GM20000 (cell line): Measurements from ENCODE around the gene DACT3.
A peak's percentile ranks its signal among the peaks of the same experiment; 100 is the strongest.

Experiments used
- DNase-seq: peaks from one replicate; pipeline ENCODE4 v3.0.0; 2012; ENCODE audit warnings: low spot score
- TF ChIP-seq, protein P1 (sequence below): IDR thresholded peaks from 2 replicates; pipeline ENCODE4 v1.5.1; 2012; ENCODE audit warnings: mild to moderate bottlenecking, control low read depth; ENCODE audit errors: extremely low read depth, missing control alignments

DACT3 gene

DNA sequence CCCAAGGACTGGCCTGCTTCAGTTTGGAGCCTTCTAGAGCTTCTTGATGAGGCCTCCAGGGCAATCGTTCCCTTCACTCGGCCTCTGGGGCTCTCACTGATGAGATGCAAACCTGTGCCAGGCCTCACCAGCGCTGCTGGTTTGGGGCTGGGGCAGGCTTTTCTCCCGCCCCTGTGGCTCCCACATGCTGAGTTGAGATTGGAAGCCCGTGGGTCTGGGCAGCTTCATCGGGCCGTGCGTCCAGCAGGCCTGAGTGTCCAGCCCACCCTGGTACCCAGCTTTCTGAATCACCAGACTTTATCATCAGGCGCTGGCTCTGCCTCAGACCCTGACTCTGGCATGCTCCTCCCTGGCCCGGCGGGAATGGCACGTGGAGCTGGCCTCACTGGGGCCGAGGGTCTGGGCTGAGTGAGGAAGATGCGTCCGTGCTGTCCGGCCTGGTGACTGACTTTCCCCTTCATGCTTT, 55.6 kb downstream of the DACT3 start:
- TF ChIP-seq, protein P1, sequence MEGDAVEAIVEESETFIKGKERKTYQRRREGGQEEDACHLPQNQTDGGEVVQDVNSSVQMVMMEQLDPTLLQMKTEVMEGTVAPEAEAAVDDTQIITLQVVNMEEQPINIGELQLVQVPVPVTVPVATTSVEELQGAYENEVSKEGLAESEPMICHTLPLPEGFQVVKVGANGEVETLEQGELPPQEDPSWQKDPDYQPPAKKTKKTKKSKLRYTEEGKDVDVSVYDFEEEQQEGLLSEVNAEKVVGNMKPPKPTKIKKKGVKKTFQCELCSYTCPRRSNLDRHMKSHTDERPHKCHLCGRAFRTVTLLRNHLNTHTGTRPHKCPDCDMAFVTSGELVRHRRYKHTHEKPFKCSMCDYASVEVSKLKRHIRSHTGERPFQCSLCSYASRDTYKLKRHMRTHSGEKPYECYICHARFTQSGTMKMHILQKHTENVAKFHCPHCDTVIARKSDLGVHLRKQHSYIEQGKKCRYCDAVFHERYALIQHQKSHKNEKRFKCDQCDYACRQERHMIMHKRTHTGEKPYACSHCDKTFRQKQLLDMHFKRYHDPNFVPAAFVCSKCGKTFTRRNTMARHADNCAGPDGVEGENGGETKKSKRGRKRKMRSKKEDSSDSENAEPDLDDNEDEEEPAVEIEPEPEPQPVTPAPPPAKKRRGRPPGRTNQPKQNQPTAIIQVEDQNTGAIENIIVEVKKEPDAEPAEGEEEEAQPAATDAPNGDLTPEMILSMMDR: no peak
- no peak for DNase-seq

DNA sequence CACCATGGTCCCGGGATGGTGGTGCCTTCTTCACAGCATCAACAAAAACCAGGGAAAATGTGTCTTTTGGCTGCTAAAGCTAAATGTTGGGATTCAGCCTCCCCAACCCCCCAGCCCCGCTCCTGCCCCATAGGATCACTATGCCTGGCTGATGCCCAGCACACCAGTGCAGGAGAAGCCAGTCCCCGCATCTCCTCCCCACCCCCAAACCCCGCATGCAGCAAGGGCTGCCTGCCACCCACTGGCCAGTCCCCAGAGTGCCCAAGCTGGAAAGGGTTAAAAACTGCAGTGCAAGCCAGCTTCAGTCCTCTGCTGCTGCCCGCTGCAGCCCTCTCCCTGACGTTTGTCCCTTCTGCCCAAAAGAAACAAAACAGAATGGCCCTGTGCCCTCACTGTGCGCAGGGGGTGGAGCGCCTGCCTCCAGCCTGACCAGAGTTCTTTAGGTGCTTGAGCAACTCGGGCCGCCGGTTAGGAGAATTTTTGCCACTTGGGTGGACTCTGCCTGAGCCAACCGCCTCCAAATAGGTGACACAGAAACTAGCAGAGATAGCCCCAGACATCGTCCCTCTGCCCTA, 56.1 kb downstream of the DACT3 start:
- TF ChIP-seq, protein P1: no peak
- no peak for DNase-seq

DNA sequence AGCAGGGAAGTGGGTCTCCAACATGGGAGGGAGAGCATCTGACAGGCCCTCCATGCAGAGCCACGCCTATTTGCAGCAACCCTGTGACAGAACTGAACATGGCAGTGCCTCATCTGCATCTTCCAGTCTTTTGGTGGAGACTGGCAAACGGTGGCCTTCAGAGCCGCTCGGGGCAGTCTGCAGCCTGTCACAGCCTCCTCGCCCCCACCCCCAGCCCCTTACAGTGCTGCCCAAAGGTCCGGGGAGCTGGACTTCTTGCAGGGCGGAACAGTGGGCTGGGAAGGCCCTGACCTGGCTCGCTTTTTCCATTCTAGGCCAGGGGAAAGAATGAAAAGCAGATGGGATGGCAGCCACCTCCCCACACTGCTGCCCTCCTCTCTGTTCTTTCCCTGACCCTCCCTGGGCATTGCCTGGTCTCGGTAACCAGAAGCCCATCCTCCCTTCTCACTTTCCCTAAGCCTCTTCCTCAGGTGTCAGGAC, 57.2 kb downstream of the DACT3 start:
- DNase-seq: peak; percentile 2
- TF ChIP-seq, protein P1: no peak

DNA sequence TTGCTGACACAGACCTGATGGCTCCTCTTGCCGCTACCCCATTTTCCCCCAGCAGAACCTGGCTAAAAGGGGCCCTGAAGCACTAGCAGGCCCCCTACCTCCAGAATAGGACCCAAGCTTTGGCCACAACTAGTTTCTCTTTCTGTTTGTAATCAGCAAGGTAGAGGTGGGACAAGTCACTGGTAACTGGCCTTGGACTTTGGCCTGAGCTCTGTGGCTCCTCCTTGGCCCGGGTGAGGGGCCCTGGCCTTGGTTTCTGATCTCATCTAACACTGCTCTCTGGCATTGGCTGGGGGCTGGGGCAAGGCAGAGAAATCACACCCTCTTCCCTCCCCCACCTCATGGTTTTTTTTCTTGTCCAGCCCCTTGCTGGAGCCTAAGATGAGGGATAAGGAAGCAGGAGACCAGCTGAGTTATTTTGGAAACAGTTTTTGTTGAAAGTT, 57.8 kb downstream of the DACT3 start:
- peak; percentile 72 for DNase-seq
- TF ChIP-seq, protein P1: no peak

DNA sequence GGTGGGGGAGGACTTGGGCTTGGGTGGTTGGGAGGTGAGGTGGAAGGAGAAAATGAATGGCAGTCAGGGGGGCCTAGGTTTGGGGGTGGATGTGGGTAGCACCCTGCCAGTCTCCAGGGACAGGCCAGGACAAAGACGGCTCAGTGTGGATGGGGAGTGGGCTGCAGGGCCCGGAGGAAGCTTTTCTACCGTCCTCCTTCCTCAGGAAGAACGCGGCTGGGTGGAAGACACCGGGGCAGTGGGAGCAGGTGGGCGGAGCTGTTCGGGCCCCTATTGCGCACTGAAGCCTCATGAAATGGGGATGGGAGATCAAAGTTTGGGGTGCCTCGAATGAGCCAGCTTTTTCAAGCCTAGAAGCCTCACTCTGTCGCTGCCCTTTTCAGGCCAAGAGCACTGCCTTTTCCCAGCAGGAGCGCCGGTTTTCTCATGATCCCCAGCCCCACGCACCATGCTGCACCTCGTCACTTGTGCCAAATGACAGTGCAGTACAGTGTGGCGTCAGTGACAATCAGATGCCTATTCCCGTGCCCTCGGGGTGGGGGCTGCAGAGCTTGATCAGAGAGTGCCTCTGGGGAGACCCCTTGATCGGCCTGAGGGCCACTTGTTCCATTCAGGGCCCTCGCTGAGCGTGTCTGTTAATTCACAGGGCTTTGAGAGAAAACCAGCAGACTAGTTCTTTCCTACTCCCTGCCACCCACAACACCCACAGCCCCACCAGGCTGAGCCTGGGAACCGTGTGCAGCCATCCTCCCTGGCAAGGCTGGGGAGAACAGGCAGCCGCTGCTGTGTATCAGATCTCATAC, 58.4 kb downstream of the DACT3 start:
- DNase-seq: peak; percentile 7
- TF ChIP-seq, protein P1: no peak

DNA sequence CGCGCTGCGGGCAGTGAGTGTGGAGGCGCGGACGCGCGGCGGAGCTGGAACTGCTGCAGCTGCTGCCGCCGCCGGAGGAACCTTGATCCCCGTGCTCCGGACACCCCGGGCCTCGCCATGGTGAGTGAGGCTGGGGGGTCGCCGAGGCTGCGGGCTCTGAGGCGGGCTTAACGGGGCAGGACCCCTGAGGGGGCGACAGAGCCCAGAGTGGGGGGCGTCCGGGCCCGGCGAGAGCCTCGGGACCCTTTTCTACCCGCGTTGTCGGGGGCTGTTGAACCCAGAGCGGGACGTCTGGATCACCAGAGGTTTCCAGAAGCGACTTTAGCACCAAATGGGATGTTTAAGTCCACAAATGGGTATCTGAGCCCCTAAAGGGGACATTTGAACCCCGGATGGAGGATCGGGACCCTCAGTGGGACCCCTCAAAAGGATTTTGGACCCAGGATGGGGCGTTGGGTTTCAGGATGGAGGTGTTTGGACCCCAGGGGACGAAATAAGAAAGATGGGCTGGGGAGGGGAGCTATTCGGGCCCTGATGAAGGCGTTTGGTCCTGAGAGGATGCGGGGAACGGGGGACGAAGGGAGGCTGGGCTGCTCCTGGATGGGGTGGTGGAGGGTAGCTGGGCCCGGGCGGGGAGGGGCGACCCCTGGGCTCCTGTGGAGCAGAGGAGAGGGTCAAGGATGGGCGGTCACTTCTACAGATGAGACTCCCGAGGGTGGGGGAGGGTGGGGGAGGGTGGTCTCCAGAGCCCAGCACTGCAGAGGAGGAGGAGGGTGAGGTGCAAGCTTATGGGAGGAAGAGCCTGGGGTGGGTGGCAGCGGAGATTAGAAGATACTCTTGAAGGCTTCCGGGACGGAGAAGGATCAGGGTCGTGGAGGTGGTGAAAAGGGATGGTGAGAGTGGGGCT, 59.4 kb downstream of the DACT3 start, which contains the start of gene CALM3:
TSS of gene CALM3 (plus strand) at position 13 of the 907 bp plus-strand sequence. CDS start at position 118, 105 bp downstream.
- TF ChIP-seq, protein P1: no peak
- no peak for DNase-seq
